ENCODE measurements around the gene CMTM2.
"Not testable (repeated sequence)": the region's sequence is repeated elsewhere in the genome, so short reads cannot be mapped to it uniquely, and the experiment has no call there.

The CMTM2 gene

GRCh38 chr16:66552286-66553177 is 26.7 kb upstream of the CMTM2 start, which contains the start of gene CKLF:
Gene CKLF (plus strand): TSS chr16:66552576. CDS start chr16:66552716, 140 bp downstream.
- peak; percentile 91 for DNase-seq (ENCODE audit: low spot score)

- DNase-seq (ENCODE audit: low spot score) = peak; percentile 30
These were observed 26.0 kb upstream of the CMTM2 start for GRCh38 chr16:66553223-66553622.

DNA sequence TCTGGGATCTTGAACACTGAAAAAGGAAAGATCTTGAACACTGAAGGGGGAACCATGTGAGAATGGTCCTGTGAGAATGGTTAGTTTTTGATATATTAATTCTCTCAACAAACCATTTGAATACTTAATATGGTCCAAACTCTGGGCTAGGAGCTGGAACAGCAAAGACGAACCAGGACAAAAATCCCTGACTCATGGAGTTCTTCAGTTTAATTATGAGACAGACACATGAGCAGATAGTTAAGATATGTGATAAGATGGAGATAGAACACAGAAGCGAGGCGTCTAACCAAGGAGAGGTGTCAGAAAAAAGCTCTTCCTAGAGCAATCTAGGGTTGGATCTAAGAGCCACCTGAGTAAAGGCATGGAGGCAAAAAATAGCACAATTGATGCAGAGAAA is 25.2 kb upstream of the CMTM2 start:
- DNase-seq (ENCODE audit: low spot score) = no peak

DNA sequence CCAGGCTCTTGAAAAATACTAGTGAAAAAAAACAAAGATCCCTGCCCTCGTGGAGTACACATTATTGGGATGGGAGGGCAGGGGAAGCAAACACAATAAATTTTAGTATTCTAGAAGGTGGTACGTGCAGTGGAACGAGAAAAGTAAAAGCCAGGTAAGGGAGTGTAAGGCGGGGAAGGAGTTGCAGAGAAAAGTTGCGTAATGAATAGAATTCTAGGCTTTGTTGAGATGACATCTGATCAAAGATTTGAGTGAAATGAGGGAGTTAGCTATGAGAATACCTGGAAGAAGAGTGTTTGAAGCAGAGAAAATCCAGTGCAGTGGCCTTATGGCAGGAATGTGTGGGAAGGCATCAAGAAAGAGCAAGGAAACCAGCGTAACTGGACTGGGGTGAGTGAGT is 24.8 kb upstream of the CMTM2 start:
- no peak for DNase-seq (ENCODE audit: low spot score)

GRCh38 chr16:66560107-66560506 is 19.2 kb upstream of the CMTM2 start:
- DNase-seq (ENCODE audit: low spot score) = no peak

DNA sequence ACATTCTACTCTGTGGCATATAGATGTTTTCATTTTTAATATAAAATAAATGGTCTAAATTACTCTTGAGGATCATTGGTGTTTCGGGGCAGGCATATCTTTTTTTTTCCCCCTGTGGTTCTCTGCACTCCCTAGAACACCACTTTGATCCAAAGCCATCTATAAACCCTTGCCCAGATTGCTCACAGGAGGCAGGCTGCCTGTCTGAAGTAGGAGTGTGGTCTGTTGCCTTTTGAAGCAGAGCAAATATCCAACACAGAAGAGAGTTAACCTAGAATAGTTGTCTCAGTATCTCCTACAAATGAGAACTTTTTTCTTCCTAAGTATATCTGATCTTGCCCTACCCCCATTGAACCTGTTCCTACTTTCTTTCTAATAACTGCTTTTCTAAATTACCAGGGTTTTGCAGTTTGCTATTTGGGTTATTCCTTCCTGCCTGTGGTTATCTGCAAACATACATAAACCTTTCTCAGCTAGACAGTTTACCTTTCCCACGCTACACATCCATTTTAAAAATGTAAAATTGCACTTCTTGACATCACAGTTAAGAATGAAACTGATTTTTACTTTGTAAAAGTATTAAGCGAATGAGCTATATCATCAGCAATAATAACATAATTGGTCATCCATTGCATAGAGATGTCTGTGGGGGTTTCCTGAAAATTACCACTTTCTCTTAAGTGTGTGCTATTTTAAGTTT is 17.7 kb upstream of the CMTM2 start:
- DNase-seq (ENCODE audit: low spot score) = no peak

DNA sequence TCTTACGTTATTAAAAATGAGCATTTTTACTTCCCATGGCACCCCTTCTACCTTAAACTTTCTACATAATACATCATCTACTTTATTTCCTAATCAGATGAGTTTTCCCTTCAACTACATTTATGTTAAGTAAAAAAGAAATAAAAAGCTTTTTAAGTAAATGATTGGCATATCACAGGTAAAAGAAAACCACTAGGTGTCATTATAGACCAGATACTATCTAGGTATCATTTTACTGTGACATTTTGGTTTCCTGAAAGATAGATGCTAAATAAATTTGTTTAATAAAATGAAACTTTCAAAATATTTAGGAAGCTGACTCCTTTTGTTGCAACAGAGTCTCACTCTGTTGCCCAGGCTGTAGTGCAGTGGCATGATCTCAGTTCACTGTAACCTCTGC is 16.9 kb upstream of the CMTM2 start:
- DNase-seq (ENCODE audit: low spot score) = no peak

DNA sequence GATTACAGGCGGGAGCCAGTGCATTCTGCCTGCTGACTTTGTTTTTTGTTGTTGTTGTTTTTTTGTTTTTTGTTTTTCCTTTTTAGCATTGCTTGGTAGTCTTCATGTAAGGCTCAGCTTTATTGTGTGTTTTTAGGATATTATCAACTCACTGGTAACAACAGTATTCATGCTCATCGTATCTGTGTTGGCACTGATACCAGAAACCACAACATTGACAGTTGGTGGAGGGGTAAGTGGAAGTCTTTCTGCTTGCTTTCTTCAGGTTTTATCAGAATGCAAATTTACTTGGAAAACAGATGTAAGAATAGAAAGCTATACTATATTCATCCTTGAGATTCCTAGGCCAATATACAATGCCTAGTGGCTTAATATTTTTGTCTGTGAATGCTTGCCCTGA is 16.3 kb upstream of the CMTM2 start:
- DNase-seq (ENCODE audit: low spot score) = no peak

GRCh38 chr16:66563574-66564334 is 15.5 kb upstream of the CMTM2 start:
- DNase-seq (ENCODE audit: low spot score) = no peak

- no peak for DNase-seq (ENCODE audit: low spot score)
These were observed 13.0 kb upstream of the CMTM2 start, which contains the start of gene CMTM1 for GRCh38 chr16:66566051-66566901. Gene CMTM1 (plus strand): TSS chr16:66566439. CDS start chr16:66566514, 75 bp downstream.

GRCh38 chr16:66567270-66567669 is 12.0 kb upstream of the CMTM2 start:
- DNase-seq (ENCODE audit: low spot score) = not testable (repeated sequence)

DNA sequence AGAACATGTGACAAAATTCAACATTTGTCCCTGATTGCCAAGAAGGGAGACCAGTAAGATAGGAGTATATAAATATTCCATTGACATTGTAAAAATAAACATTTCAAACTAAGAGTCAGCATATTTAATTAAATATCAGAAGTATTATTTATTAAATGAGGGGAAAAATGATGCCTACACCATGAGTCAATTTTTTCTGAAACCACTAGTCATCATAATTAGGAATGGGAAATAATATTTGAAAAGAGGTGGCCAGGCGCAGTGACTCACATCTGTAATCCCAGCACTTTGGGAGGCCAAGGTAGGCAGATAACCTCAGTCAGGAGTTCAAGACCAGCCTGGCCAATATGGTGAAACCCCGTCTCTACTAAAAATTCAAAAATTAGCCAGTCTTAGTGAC is 10.9 kb upstream of the CMTM2 start:
- DNase-seq (ENCODE audit: low spot score) = no peak

DNA sequence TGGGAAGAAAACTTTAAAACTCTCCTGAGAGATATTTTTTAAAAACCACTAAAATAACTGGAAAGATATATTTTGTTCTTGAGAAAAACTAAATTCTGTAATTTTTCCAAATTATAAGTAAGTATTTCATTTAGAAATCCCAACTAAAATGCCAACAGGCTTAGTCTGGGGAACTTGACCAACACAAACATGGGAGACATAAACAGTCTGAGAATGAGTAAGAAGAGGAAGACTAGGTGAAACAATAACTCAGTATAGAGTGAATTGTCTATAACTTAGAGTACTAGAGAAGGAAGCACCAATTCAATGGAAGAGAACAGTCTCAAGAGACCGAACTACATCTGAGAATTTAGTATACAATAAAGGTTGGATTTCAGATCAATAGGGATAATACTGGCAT is 10.1 kb upstream of the CMTM2 start:
- DNase-seq (ENCODE audit: low spot score) = no peak

DNA sequence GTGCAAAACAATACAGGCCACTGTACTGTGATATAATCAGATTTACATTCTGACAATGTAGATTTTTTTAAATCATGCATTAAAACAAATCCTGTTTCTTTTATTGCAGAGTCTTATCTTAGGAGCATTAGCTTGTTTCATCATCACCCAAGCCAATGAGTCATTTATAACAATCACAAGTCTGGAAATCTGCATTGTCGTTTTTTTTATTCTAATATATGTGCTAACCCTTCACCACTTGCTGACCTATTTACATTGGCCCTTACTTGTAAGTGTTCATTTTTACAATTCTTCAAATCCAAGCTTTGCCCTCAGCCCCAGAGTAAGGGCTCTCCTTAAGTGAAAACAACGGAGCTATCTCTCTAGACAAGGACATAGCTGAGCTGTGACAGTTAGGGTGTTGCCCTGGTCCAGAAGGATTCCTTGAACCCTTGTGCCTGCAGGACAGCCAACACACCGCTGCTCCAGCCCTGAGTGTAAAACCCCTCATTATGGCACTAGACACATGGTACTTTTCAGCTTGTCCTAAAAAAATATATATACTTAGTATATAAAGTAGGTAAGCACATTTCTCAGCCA is 9.3 kb upstream of the CMTM2 start:
- peak; percentile 36 for DNase-seq (ENCODE audit: low spot score)

DNA sequence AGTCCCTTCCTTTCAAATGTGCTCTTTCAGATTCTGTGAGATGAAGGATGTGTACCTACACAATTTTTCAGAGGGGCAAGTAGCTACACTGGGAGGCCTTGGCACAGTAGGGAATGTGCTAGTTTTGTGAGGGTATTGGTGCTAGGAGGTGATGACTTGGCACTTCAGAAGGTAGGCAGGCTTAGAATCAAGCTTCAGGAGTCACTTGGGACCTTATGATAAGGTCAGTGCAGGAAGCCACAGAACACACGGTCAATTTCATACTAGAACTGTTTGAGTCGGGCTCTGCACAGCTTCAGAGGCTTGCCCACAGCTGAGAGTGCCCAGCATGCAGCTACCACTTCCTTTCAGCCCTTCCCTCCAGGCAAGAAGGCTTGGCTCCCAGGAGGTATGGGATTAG is 6.9 kb upstream of the CMTM2 start:
- no peak for DNase-seq (ENCODE audit: low spot score)

GRCh38 chr16:66574081-66574480 is 5.2 kb upstream of the CMTM2 start:
- DNase-seq (ENCODE audit: low spot score) = no peak

DNA sequence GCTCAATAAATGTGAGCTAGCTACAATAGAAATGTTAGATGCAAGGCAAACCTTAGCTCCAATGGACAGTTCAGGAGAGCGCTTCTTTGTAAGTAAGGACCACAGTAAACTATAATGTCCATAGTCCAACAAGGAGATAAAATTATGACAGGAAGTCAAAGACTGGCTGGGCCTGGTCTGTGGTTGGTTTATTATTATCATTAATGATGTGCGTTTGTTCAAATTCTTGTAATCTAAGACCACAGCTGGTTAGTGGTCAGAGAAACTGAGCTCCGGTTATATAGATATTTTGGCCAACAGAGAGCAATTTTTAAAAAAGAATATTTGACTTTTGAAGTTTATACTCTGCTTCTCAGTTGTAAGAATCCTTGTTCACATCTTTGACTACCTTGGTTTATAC is 4.7 kb upstream of the CMTM2 start:
- no peak for DNase-seq (ENCODE audit: low spot score)

DNA sequence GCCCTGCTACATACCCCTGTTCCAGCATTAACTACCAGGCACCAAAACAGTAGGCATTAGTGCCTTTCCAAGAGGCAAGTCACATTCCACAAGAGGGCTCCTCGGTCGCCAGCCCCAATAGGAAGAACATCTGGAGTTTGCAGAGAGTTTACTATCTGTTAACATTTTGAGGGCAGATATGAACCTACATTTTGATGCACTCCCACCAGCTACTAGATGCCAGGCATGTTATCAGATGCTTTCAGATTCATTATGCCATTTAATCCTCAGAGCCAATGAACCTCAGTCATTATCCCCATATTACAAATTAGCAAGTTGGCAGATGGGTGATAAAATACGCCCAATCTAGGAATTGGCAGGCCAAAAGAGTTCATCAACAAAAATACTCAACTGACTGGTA is 4.2 kb upstream of the CMTM2 start:
- DNase-seq (ENCODE audit: low spot score) = no peak

- no peak for DNase-seq (ENCODE audit: low spot score)
These were observed 3.0 kb upstream of the CMTM2 start for GRCh38 chr16:66576296-66576695.

GRCh38 chr16:66580605-66581209 is 1.4 kb downstream of the CMTM2 start:
- DNase-seq (ENCODE audit: low spot score) = no peak
